ENCODE results near the gene KY.

DNA sequence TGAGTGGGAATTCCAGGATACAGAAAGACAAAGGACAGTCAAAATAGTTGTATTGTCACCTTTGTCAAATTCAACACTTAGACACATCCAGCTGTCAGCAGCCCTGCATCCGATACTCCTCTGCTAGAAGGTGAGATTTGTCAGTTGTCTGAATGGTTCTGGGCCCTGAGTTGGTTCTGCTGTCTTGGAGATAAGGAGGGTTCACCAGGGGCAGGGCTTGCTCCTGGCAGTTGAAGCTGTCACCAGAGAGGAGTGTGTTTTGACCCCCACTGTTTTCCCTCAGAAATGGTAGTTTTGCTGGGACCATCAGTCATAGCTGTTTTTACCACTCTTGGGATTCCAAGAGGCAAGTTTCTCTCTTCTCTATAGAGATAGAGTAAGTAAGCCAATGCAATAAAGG, 3.2 kb upstream of the KY start:
- TF ChIP-seq POLR2A (IDR thresholded peaks at IDR 0.05; ENCODE audit: low read length) (no peak), GATA1 (IDR thresholded peaks at IDR 0.05; ENCODE audit: low read depth, low read length) (no peak)

Data from erythroblast (primary cell).